ENCODE measurements around the gene TBX2. TPM values are rescaled to one million over a fixed set of nuclear protein-coding genes. Genes with fewer than 3 reads are reported as not detected.

Gene TBX2
- total RNA-seq, 2 experiments from 2014 or later: not detected

DNA sequence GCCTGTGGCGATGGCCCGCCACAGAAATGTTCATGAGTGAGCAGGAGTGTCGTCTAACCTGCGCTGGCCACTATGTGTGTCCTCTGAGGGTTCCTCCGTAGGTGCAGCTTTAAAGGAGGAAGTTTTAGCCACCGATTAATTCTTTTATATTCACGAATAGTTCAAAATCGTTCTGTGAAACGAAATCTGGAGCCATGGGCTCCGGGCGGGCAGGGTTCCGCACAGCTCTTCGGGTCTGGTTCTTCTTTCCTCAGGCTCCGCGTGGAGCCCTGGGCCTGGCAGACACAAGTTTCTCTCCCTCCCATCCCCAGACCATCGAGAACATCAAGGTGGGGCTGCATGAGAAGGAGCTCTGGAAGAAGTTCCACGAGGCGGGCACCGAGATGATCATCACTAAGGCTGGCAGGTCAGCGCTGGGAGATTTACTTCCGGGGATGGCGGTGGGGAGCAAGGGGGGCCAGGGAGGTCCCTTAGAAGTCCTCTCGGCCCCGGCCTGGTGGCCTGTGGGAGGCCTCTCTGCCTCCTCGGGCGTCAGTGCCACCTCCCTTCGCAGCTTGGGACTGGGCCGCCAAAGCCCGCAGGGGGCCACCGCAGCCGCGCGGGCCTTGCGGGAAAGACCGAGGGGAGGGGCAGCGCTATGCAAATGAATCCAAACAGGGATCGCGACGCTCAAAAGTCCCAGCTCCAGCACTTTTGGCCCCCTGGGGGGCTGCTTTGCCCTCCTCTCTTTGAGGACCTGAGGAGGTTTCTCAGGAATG, 57.8 kb downstream of the TBX2 start:
- ChIA-PET POLR2A (no interaction called here), CTCF (interaction anchor here (1.4 kb wide), 1 partner anchor 13 kb away, joined by 3 read pairs; no protein-coding TSS in a partner anchor)
- peaks cover 21% of the 10 kb centered on the region for H3K4me1 Mint-ChIP-seq
- H3K4me3 Mint-ChIP-seq: no peak overlapping the region
- no peak overlapping the region for H3K27ac Mint-ChIP-seq
- DNase-seq: no peak
- peaks cover 84% of the 10 kb centered on the region for H3K27me3 Mint-ChIP-seq
- H3K9me3 Mint-ChIP-seq: no peaks in the 10 kb centered on the region
- no peaks in the 10 kb centered on the region for H3K36me3 Mint-ChIP-seq (ENCODE audit: low read depth)

DNA sequence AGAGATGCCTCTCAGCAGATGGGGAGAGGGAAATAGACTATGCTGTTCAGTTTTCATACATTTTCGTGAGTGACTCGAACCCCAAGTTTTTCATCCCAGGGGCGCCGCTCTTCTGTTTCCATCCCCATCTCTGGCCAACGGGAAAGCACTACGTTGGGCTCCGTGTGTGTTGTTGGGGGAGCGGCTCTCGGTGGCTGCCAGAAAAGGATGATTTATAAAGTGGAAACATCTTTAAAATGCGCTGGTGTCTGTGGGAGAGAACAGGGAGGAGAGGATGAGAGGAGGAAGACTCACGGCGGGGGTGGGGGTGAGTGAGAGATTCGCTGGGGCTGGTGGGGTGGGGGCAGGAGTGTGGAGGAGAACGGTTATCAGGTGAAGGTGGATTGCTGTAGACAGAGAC, 58.4 kb downstream of the TBX2 start:
- Mint-ChIP-seq H3K4me3 (no peak overlapping the region), H3K9me3 (no peaks in the 10 kb centered on the region), H3K4me1 (peaks cover 22% of the 10 kb centered on the region), H3K36me3 (ENCODE audit: low read depth) (no peaks in the 10 kb centered on the region), H3K27me3 (peaks cover 84% of the 10 kb centered on the region), H3K27ac (no peak overlapping the region)
- no peak for DNase-seq
- POLR2A ChIA-PET: no interaction called here
- CTCF ChIA-PET: interaction anchor here (1.4 kb wide), 1 partner anchor 13 kb away, joined by 3 read pairs; no protein-coding TSS in a partner anchor

DNA sequence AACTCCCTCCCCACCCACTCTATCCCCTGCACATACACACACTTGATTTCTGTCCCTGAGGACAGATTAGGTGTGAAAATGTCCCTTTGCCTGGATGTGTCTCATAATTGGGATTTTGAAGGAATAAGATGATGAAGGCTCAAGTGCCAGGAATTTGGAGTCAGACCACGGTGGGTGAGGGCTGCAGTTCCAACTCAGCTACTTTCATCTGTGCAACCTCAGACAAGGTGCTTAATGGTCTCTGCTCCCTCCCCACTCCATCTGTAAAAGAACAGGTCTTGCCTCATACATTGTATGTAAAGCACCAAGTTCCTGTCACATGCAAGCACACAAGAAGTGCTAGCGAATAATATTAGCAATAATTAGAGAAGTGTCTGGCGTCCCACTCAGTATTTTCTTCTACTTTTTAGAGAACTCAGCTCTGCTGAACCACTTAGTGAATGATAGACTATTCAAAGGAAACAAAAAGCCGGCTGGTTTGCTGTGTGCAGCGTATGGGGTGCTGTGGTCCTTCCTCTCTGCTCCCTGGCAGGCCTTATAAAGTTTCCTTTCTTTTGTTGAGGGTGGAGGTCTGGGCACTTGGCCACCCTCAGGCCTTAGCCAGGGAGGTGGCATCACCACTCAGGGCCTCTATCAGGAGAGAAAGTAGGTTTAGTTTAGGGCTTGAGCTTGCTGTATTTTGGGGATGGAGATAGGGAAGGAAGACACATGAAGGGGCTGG, 58.9 kb downstream of the TBX2 start:
- H3K27ac Mint-ChIP-seq: no peak overlapping the region
- ChIA-PET POLR2A (no interaction called here), CTCF (interaction anchor here (1.3 kb wide), 1 partner anchor 46 kb away, joined by 3 read pairs; no protein-coding TSS in a partner anchor)
- H3K9me3 Mint-ChIP-seq: no peaks in the 10 kb centered on the region
- no peak for DNase-seq
- H3K36me3 Mint-ChIP-seq (ENCODE audit: low read depth): no peaks in the 10 kb centered on the region
- H3K4me1 Mint-ChIP-seq: peaks cover 22% of the 10 kb centered on the region
- peaks cover 83% of the 10 kb centered on the region for H3K27me3 Mint-ChIP-seq
- no peak overlapping the region for H3K4me3 Mint-ChIP-seq

Other genes with a start within 250 kb of the TBX2 start
- gene TBX4, start 52.6 kb downstream of the TBX2 start, total RNA-seq: not detected
- gene NACA2, start 191.4 kb downstream of the TBX2 start, total RNA-seq: under 1 TPM in 1 of 2 experiments, not detected in 1; 0.35 TPM

All from activated CD4-positive, alpha-beta T cell treated with anti-CD3 and anti-CD28 coated beads, Interleukin-2, amount 10 ng/mL, durations not matched to agents 7 days and 5 days (primary cell).